Stimulated activated CD8-positive, alpha-beta memory T cell treated with anti-CD3 and anti-CD28 coated beads, Interleukin-7, amount 100 ng/mL, for 4 hours (primary cell): Measurements from ENCODE around the gene LGALS9B.
"Not testable (repeated sequence)": the region's sequence is repeated elsewhere in the genome, so short reads cannot be mapped to it uniquely, and the experiment has no call there.

Experiments used
- DNase-seq, 2 donors: peaks; one replicate each; pipeline ENCODE4 v3.0.0-alpha.2; 2020; ENCODE audit warnings: low read depth in 2 of 2

The LGALS9B gene

DNA sequence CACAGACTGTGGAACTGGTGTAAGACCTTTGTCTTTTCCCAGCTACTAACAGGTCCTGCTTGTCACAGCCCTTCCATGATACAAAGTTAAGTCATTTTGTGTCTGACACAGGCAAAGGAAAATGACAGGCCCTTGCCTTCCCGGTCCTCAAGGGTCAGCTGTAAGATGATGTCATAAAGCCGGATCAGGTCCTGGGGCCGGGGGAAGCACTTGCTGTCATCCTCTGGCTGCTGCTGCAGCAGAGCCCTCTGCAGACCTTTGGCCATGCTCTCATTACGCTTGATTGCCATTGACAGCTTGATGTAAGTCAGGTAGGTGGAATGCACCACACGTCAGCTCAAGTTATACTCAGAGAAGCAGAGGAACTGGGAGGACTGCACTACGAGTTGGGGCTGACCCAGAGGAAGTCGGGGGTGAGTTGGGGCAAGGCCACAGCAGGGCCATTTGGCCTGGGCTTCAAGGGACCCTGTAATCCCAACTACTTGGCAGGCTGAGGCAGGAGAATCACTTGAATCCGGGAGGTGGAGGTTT, 50.9 kb downstream of the LGALS9B start:
- DNase-seq, result not testable (repeated sequence)

DNA sequence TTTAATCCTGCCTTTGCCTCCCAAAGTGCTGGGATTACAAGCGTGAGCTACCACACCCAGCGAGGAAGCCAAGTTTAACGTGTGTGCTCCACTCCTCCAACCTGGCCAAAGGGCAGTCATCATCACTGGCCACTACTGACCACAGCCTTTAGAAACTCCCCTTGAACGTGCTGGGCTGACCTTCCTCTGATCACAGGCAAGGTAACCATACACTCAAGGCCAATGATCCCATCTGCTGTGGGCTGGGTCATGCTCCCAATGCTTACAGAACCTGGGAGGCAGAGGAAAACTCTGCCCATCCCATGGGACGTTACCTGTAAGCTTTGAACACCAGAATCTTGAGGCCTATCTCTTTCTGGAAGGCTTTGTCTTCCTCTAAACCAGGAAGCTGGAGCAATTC, 51.9 kb downstream of the LGALS9B start:
- DNase-seq, result not testable (repeated sequence)

DNA sequence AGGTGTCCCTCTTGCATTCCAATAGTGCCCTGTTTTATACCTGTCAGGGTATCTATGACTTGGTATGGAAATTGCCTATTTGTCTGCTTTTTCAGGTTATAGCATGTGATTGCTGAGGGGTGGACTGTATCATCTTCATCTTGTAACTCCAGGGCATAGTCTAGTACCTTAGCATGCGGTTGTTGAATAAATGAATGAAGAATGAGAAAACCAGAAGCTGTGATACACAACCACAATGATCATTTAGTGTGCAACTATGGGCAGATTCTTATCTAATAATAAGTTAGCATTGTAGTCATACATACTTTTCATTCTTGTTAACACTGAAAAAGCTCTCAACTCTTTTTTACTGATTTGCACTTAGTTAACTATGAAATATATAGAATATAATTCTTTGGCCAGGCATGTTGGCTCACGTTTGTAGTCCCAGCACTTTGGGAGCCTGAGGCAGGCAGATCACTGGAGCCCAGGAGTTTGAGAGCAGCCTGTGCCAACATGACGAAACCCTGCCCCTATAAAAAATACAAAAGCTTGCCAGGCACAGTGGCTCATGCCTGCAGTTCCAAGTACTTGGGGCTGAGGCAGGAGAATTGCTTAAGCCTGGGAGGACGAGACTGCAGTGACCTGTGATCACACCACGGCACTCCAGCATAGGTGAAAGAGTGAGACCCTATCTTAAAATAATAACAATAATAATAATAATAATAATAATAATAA, 65.9 kb downstream of the LGALS9B start:
- not testable (repeated sequence) for DNase-seq

DNA sequence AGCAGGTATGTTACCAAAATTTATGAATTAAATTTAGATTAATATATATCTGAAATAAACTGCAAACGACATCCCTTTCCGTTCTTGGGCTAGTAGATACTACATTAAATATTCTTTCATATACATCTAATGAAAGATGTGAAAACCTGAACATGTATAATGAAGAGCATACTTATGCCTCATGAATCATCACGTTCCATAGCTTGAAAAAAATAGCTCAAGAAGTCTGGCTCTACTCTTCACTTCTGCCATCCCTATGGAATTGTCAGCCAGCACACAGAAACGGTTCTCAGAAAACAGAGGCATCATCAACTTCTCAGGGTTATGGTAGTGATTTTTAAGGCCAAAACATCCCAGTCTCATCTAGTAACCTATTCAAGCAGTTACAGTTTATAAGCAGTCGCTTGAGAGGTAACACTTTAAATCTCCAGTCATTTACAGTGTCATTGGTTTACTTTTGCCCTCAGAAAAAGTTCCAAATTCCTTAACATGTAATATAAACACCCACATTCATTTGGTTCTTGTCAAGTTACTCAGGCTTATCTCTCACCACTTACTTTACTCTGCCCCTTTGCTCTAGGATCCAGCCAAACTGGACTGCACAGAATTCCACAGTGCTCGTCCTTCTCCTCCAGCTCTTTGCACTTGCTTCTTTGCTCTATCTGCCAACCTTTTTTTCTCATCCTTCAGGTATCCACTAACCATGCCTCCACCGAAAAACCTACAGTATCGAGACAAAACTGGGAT, 66.6 kb downstream of the LGALS9B start:
- DNase-seq, result not testable (repeated sequence)
